Dermis microvascular lymphatic vessel endothelial cell (primary cell): Measurements from ENCODE around the gene SIK2. TPM values are rescaled to one million over a fixed set of nuclear protein-coding genes. Genes with fewer than 3 reads are reported as not detected.

Experiments used
- total RNA-seq: library from RNA; depleted of rRNA; stranded (reverse); fragments of >200 nt; gene quantifications from 2 replicates; pipeline ENCODE4 v1.2.1, GENCODE V29; 2014

The SIK2 gene
- total RNA-seq, 1 donor from 2014 or later, result 5.5 TPM

Other genes with a start within 250 kb of the SIK2 start
- gene POU2AF1, start 223.2 kb upstream of the SIK2 start, total RNA-seq, result not detected in 2 replicates
- gene BTG4, start 90.1 kb upstream of the SIK2 start, total RNA-seq, result not detected in 2 replicates
- not detected in 2 replicates for gene HOATZ, start 87.7 kb upstream of the SIK2 start, total RNA-seq
- gene LAYN, start 61.7 kb upstream of the SIK2 start, total RNA-seq, result 89.7 and 116 TPM in 2 replicates
- gene PPP2R1B, start 163.9 kb downstream of the SIK2 start, total RNA-seq, result 29.0 and 31.5 TPM in 2 replicates